ENCODE results near the gene TMEM101. TPM values are rescaled to one million over a fixed set of nuclear protein-coding genes. Genes with fewer than 3 reads are reported as not detected.

Gene TMEM101
- total RNA-seq, 2 experiments from 2014 or later: 26.5 to 27.2 TPM

GRCh38 chr17:43983515-43984411 is 31.0 kb downstream of the TMEM101 start:
- BruUV-seq (replicated peaks): no TSS peak
- no peak for TF ChIP-seq EZH2phosphoT487 (IDR thresholded peaks at IDR 0.05; ENCODE audit: borderline replicate concordance, low read depth, low read length)
- peak; percentile 30; the same call in 1 of the 2 replicates for TF ChIP-seq CTCF (conservative IDR thresholded peaks at IDR 0.05; ENCODE audit: low read length)
- Histone ChIP-seq H3K9me3 (ENCODE audit: low read length) (no peaks in the 10 kb centered on the region), H3K36me3 (ENCODE audit: insufficient read depth, low read length) (no peaks in the 10 kb centered on the region), H3K27ac (ENCODE audit: low read depth, low read length, poor library complexity, severe bottlenecking) (no peak overlapping the region), H4K20me1 (ENCODE audit: insufficient read depth, low read length) (no peaks in the 10 kb centered on the region), H3K9me2 (ENCODE audit: insufficient read depth, low read length) (no peaks in the 10 kb centered on the region), H3K79me2 (ENCODE audit: insufficient read depth, low read depth, low read length) (no peaks in the 10 kb centered on the region), H3K4me2 (ENCODE audit: low read length) (no peak overlapping the region), H2AFZ (ENCODE audit: low read length) (no peak overlapping the region), H3K4me3 (ENCODE audit: low read depth, low read length, poor library complexity, severe bottlenecking) (no peak overlapping the region), H3K4me1 (ENCODE audit: insufficient read depth, low read length, poor library complexity, severe bottlenecking) (no peaks in the 10 kb centered on the region)
- no peak for DNase-seq (ENCODE audit: low spot score)
- ChIA-PET CTCF (ENCODE audit: unreplicated experiment) (no interaction called here), POLR2A (no interaction called here)
- intact Hi-C loops (cut with micrococcal nuclease; ENCODE audit: unreplicated experiment): no loop called here

GRCh38 chr17:43983196-43983514 is 31.6 kb downstream of the TMEM101 start:
- no peaks in the 10 kb centered on the region for H3K4me1 ChIP-seq (ENCODE audit: insufficient read depth, low read length, poor library complexity, severe bottlenecking)
- no peaks in the 10 kb centered on the region for H3K79me2 ChIP-seq (ENCODE audit: insufficient read depth, low read depth, low read length)
- DNase-seq (ENCODE audit: low spot score): no peak
- intact Hi-C loops (cut with micrococcal nuclease; ENCODE audit: unreplicated experiment): no loop called here
- POLR2A ChIA-PET: no interaction called here
- H3K9me3 ChIP-seq (ENCODE audit: low read length): no peaks in the 10 kb centered on the region
- no peaks in the 10 kb centered on the region for H3K9me2 ChIP-seq (ENCODE audit: insufficient read depth, low read length)
- no peak overlapping the region for H2AFZ ChIP-seq (ENCODE audit: low read length)
- no peak for TF ChIP-seq EZH2phosphoT487 (IDR thresholded peaks at IDR 0.05; ENCODE audit: borderline replicate concordance, low read depth, low read length)
- no peak; the same call in 1 of the 2 replicates for TF ChIP-seq CTCF (conservative IDR thresholded peaks at IDR 0.05; ENCODE audit: low read length)
- H3K4me2 ChIP-seq (ENCODE audit: low read length): no peak overlapping the region
- H4K20me1 ChIP-seq (ENCODE audit: insufficient read depth, low read length): no peaks in the 10 kb centered on the region
- H3K27ac ChIP-seq (ENCODE audit: low read depth, low read length, poor library complexity, severe bottlenecking): no peak overlapping the region
- CTCF ChIA-PET (ENCODE audit: unreplicated experiment): no interaction called here
- BruUV-seq (replicated peaks): no TSS peak
- no peaks in the 10 kb centered on the region for H3K36me3 ChIP-seq (ENCODE audit: insufficient read depth, low read length)
- no peak overlapping the region for H3K4me3 ChIP-seq (ENCODE audit: low read depth, low read length, poor library complexity, severe bottlenecking)

DNA sequence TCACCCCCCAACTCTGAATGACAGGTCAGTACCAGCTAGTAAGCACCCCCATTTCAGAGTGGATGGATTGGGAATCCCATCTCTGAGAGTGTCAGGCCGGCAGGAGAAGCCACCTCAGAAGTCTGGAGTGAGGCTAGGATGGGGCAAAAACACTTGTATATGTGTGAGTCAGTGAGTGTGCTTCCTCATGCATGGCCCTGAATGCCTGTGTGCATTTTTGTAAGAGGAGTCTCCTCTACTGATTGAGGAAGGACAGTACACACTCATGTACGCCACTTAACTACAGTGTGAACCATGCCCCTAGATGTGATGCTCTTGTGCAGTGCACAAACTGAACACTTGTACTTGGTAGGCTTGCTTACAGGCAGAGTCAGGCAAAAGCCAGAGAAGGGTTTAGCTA is 32.6 kb downstream of the TMEM101 start:
- BruUV-seq (replicated peaks): no TSS peak
- intact Hi-C loops (cut with micrococcal nuclease; ENCODE audit: unreplicated experiment): no loop called here
- CTCF ChIA-PET (ENCODE audit: unreplicated experiment): no interaction called here

More for the DNA sequence above, 32.6 kb downstream of the TMEM101 start:
- TF ChIP-seq EZH2phosphoT487 (IDR thresholded peaks at IDR 0.05; ENCODE audit: borderline replicate concordance, low read depth, low read length): no peak
- no peak for TF ChIP-seq CTCF (conservative IDR thresholded peaks at IDR 0.05; ENCODE audit: low read length)
- Histone ChIP-seq H3K9me2 (ENCODE audit: insufficient read depth, low read length) (no peaks in the 10 kb centered on the region), H3K4me3 (ENCODE audit: low read depth, low read length, poor library complexity, severe bottlenecking) (no peak overlapping the region), H3K4me2 (ENCODE audit: low read length) (no peak overlapping the region), H3K36me3 (ENCODE audit: insufficient read depth, low read length) (no peaks in the 10 kb centered on the region), H3K27ac (ENCODE audit: low read depth, low read length, poor library complexity, severe bottlenecking) (no peak overlapping the region), H3K79me2 (ENCODE audit: insufficient read depth, low read depth, low read length) (no peaks in the 10 kb centered on the region), H3K4me1 (ENCODE audit: insufficient read depth, low read length, poor library complexity, severe bottlenecking) (no peaks in the 10 kb centered on the region), H2AFZ (ENCODE audit: low read length) (no peak overlapping the region), H3K9me3 (ENCODE audit: low read length) (no peaks in the 10 kb centered on the region), H4K20me1 (ENCODE audit: insufficient read depth, low read length) (no peaks in the 10 kb centered on the region)
- no peak for DNase-seq (ENCODE audit: low spot score)
- POLR2A ChIA-PET: interaction anchor here (0.6 kb wide), 1 partner anchor 12 kb away, joined by 7 read pairs; no protein-coding TSS in a partner anchor

Measured in OCI-LY7 (cell line).